HG03442 (cell line): ENCODE results near the gene RASGRF2.

Experiments used
- ATAC-seq: cut with Tn5 transposase; IDR thresholded peaks from one replicate; pipeline ENCODE4 v1.9.1; 2021; ENCODE audit warnings: mild to moderate bottlenecking, moderate library complexity; ENCODE audit not compliant: unreplicated experiment

The RASGRF2 gene

GRCh38 chr5:80977764-80978163, 17.6 kb downstream of the RASGRF2 start:
- no peak for ATAC-seq

- ATAC-seq: no peak
Measured at GRCh38 chr5:80978772-80979317, 18.7 kb downstream of the RASGRF2 start.

GRCh38 chr5:80982093-80982492, 21.9 kb downstream of the RASGRF2 start:
- ATAC-seq: no peak

- no peak for ATAC-seq
Measured at GRCh38 chr5:80985600-80986228, 25.6 kb downstream of the RASGRF2 start.

- ATAC-seq: no peak
Measured at GRCh38 chr5:80986382-80986781, 26.2 kb downstream of the RASGRF2 start.

GRCh38 chr5:80987078-80987766, 27.1 kb downstream of the RASGRF2 start:
- no peak for ATAC-seq

GRCh38 chr5:80988419-80988935, 28.3 kb downstream of the RASGRF2 start:
- ATAC-seq: no peak

GRCh38 chr5:80989883-80990282, 29.7 kb downstream of the RASGRF2 start:
- ATAC-seq: no peak

- no peak for ATAC-seq
Measured at GRCh38 chr5:80990527-80990926, 30.4 kb downstream of the RASGRF2 start.

- ATAC-seq: no peak
Measured at GRCh38 chr5:80990971-80991370, 30.8 kb downstream of the RASGRF2 start.

GRCh38 chr5:80995908-80996307, 35.7 kb downstream of the RASGRF2 start:
- ATAC-seq: no peak

GRCh38 chr5:80998590-80998979, 38.4 kb downstream of the RASGRF2 start:
- ATAC-seq: no peak

- ATAC-seq: no peak
Measured at GRCh38 chr5:81003811-81004386, 43.7 kb downstream of the RASGRF2 start.

- no peak for ATAC-seq
Measured at GRCh38 chr5:81005708-81006107, 45.5 kb downstream of the RASGRF2 start.

- ATAC-seq: no peak
Measured at GRCh38 chr5:81006231-81006630, 46.1 kb downstream of the RASGRF2 start.

GRCh38 chr5:81006947-81007636, 46.9 kb downstream of the RASGRF2 start:
- ATAC-seq: no peak

GRCh38 chr5:81007637-81008027, 47.5 kb downstream of the RASGRF2 start:
- ATAC-seq: no peak

GRCh38 chr5:81010336-81011169, 50.4 kb downstream of the RASGRF2 start:
- ATAC-seq: no peak

GRCh38 chr5:81014348-81014747, 54.2 kb downstream of the RASGRF2 start:
- ATAC-seq: no peak

GRCh38 chr5:81016116-81016515, 56.0 kb downstream of the RASGRF2 start:
- ATAC-seq: no peak
